Uterus (tissue), 4 donors: ENCODE results near the gene HUNK. TPM values are rescaled to one million over a fixed set of nuclear protein-coding genes. Genes with fewer than 3 reads are reported as not detected.

Experiments used
- DNase-seq, 2 donors: peaks; one replicate each; pipeline ENCODE4 v3.0.0-alpha.2; 2019 to 2020
- H3K27ac ChIP-seq, 2 donors: fragments of 200-600 bp; sonication (generic); 1 replicate in 1 of 2; 2 replicates in 1 of 2; pipeline ENCODE4 v1.5.1; 2016 to 2018
- H3K27me3 ChIP-seq, 2 donors: fragments of 200-600 bp; sonication (generic); one replicate each; pipeline ENCODE4 v1.5.1; 2018 to 2019; ENCODE audit warnings: control low read depth in 1 of 2
- H3K36me3 ChIP-seq, 2 donors: fragments of 200-600 bp; sonication (generic); one replicate each; pipeline ENCODE4 v1.5.1; 2019; ENCODE audit warnings: control low read depth in 1 of 2
- H3K4me1 ChIP-seq, 2 donors: fragments of 200-600 bp; sonication (generic); one replicate each; pipeline ENCODE4 v1.5.1; 2018 to 2019; ENCODE audit warnings: control low read depth in 1 of 2
- H3K4me3 ChIP-seq, 2 donors: fragments of 200-600 bp; sonication (generic); 1 replicate in 1 of 2; 2 replicates in 1 of 2; pipeline ENCODE4 v1.5.1; 2018 to 2019; ENCODE audit warnings: mild to moderate bottlenecking in 1 of 2
- H3K9me3 ChIP-seq, 2 donors: fragments of 200-600 bp; sonication (generic); one replicate each; pipeline ENCODE4 v1.5.1; 2019; ENCODE audit warnings: control low read depth in 1 of 2
- POLR2A ChIP-seq, 2 donors: fragments of 450-650 bp; IDR thresholded peaks; one replicate each; pipeline ENCODE4 v1.6.1; 2016; ENCODE audit warnings: antibody characterized with exemption in 2 of 2, mild to moderate bottlenecking in 1 of 2, moderate library complexity in 1 of 2
- intact Hi-C: fragments of 100-400 bp; cut with DNase I; formaldehyde crosslinking; loops from one replicate; pipeline ENCODE4 v1.15.1; 2023; ENCODE audit warnings: low total_unique reads
- total RNA-seq, 4 donors: library from RNA; depleted of rRNA in 3 of 4; stranded (reverse); fragments of >200 nt in 3 of 4; gene quantifications; one replicate each; pipeline versions ENCODE4 v1.1.0 to v1.2.4, GENCODE V29; 2014 to 2023
- TF ChIP-seq, protein P1 (sequence below), 4 experiments: fragments of 200-600 bp in 2 of 4; fragments of 450-650 bp in 2 of 4; sonication (generic) in 2 of 4; IDR thresholded peaks; one replicate each; pipeline ENCODE4 v1.5.1; 2016 to 2019; ENCODE audit warnings: antibody characterized with exemption in 4 of 4, mild to moderate bottlenecking in 2 of 4, moderate library complexity in 1 of 4
- donor health status: DM: yes; HTN: yes; CAD: no.

Gene HUNK
- total RNA-seq, 4 donors from 2014 or later: 1.5 to 8.8 (median 4.6) TPM

DNA sequence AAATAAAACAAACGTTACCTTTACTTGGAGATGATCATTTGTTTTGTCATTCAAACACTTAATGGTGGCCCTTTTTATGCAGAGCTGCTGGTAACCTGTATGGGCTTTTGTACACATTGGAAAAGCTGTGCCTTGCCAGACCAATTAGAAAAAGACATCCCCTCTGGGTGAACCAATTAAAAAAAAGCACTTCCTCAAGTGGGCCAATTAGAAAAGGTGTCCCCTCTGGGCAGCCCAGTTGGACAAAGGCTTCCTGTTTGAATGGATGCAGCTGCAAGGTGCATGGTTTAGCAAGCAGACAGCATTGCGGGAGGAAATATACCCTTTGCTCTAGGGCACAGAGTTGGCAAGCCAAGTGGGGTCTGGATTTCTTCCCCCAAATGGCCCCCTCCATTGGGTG is 21.6 kb downstream of the HUNK start:
- no peaks in the 10 kb centered on the region for H3K36me3 ChIP-seq
- no peak for TF ChIP-seq POLR2A (IDR thresholded peaks at IDR 0.05)
- TF ChIP-seq, protein P1, sequence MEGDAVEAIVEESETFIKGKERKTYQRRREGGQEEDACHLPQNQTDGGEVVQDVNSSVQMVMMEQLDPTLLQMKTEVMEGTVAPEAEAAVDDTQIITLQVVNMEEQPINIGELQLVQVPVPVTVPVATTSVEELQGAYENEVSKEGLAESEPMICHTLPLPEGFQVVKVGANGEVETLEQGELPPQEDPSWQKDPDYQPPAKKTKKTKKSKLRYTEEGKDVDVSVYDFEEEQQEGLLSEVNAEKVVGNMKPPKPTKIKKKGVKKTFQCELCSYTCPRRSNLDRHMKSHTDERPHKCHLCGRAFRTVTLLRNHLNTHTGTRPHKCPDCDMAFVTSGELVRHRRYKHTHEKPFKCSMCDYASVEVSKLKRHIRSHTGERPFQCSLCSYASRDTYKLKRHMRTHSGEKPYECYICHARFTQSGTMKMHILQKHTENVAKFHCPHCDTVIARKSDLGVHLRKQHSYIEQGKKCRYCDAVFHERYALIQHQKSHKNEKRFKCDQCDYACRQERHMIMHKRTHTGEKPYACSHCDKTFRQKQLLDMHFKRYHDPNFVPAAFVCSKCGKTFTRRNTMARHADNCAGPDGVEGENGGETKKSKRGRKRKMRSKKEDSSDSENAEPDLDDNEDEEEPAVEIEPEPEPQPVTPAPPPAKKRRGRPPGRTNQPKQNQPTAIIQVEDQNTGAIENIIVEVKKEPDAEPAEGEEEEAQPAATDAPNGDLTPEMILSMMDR (IDR thresholded peaks at IDR 0.05): no peak
- peak overlapping the region; percentile 72 to 83 for H3K27ac ChIP-seq
- H3K9me3 ChIP-seq: no peaks in the 10 kb centered on the region
- no peak overlapping the region for H3K4me3 ChIP-seq
- H3K27me3 ChIP-seq: no peaks in the 10 kb centered on the region
- intact Hi-C loops: no loop called here
- no peaks in the 10 kb centered on the region for H3K4me1 ChIP-seq
- no peak for DNase-seq

DNA sequence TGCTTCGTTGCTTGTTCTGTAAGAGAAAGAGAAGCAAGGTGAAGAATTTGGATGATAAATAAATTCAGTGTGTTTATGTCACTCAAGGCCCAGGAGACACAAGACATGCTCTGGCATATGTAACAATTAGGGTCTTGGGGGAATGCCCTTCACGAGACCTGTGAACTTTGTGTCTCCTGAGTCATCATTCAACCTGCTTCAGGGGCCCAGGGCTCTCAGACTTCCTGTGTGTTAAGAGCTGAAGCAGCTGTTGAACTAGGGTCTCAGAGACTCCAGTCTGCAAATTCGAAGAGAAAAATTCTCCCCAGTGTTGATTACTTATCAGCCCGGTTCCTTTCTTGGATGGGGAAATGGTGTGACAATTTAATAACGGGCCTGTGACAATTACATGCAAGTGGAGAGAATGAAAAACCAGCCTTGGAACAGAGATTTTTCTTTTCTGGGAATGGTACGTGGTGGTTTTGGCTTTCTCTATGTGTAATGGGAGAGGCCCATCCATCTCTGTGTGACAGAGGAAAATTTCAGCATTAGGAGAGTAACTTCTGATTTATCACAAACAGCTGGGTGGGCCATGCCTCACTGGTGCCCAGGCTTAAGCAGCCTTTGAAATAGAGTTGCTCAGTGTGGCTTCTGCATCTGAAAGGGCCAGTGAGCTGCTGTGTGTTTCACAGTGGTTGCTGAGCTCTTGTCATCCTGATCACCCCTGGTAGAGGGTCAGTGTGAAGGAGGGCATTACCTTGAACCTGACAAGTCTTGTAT is 22.4 kb downstream of the HUNK start:
- no peak for TF ChIP-seq POLR2A (IDR thresholded peaks at IDR 0.05)
- TF ChIP-seq, protein P1 (IDR thresholded peaks at IDR 0.05): no peak
- Histone ChIP-seq H3K36me3 (no peaks in the 10 kb centered on the region), H3K4me3 (no peak overlapping the region), H3K27me3 (no peaks in the 10 kb centered on the region), H3K27ac (peak overlapping the region; percentile 72 to 83), H3K4me1 (no peaks in the 10 kb centered on the region), H3K9me3 (no peaks in the 10 kb centered on the region)
- intact Hi-C loops: no loop called here
- no peak for DNase-seq

DNA sequence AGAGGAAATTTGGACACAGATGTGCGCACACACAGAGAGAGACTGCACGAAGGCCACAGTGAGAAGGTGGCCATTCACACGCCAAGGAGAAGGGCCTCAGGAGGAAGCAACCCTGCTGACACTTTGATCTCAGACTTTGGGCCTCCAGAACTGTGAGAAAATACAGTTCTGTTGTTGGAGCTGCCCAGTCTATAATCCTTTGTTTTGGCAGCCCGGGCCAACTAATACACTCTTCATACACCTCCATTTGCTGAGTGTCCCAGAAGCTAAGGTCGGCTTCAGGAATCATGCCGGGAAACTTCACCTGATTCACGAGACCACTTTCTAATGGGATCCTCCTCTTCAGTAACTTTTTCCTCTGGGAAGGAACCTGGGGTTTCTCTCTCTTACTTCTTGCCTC is 23.2 kb downstream of the HUNK start:
- H3K27me3 ChIP-seq: no peaks in the 10 kb centered on the region
- TF ChIP-seq, protein P1 (IDR thresholded peaks at IDR 0.05): no peak
- TF ChIP-seq POLR2A (IDR thresholded peaks at IDR 0.05): no peak
- no peaks in the 10 kb centered on the region for H3K4me1 ChIP-seq
- no peak overlapping the region for H3K4me3 ChIP-seq
- no peak for DNase-seq
- peak overlapping the region; percentile 72 to 83 for H3K27ac ChIP-seq
- H3K9me3 ChIP-seq: no peaks in the 10 kb centered on the region
- no peaks in the 10 kb centered on the region for H3K36me3 ChIP-seq
- intact Hi-C loops: no loop called here

DNA sequence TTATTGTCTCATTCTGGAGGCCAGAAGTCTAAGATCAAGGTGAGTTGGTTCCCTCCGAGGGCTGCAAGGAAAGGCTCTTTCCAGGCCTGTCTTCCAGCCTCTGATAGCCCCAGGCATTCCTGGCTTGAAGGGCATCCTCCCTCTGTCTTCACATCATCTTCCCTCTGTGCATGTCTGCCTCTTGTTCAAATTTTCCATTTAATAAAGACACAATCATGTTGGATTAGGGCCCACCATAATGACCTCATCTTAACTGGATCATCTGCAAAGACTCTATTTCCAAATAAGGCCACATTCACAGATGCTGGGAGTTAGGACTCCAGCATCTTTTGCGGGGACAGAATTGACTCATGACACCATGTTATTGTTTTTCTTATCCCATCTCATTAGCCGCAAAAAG is 24.5 kb downstream of the HUNK start:
- H3K27ac ChIP-seq: peak overlapping the region; percentile 72 to 83
- no peaks in the 10 kb centered on the region for H3K9me3 ChIP-seq
- TF ChIP-seq, protein P1 (IDR thresholded peaks at IDR 0.05): no peak
- TF ChIP-seq POLR2A (IDR thresholded peaks at IDR 0.05): no peak
- no peaks in the 10 kb centered on the region for H3K27me3 ChIP-seq
- H3K4me3 ChIP-seq: no peak overlapping the region
- no peaks in the 10 kb centered on the region for H3K4me1 ChIP-seq
- H3K36me3 ChIP-seq: no peaks in the 10 kb centered on the region
- peak in 1 of 2 donors; percentile 40 for DNase-seq
- intact Hi-C loops: no loop called here

DNA sequence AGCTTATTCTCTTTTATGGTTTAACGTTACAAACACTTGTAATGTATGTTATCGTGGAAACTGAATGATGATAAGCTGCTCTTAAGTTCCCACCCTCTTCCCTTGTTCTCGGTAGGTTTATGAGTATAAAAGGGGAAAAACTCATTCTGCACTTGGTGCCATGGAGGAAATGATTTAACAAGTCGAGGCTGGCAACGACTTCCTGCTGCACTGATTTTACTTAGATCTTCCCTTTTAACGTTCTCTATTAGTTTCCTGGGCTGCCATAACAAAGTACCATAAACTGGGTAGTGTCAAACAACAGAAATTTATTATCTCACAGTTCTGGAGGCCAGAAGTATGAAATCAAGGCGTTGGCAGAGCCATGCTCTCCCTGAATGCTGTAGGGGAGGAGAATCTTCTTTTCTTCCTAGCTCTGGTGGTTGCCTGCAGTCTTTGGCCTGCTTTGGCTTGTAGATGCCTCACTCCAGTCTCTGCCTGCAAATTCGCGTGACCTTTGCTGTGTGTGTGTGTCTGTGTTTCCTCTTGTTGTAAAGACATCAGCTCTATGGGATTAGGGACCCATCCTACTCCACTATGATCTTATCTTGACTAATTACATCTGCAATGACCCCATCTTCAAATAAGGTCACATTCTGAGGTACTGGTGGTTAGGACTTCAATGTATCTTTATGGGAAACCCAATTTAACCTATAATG is 26.3 kb downstream of the HUNK start:
- H3K4me3 ChIP-seq: no peak overlapping the region
- H3K9me3 ChIP-seq: no peaks in the 10 kb centered on the region
- H3K27ac ChIP-seq: peak overlapping the region; percentile 72 to 83
- no peak for DNase-seq
- H3K36me3 ChIP-seq: no peaks in the 10 kb centered on the region
- H3K27me3 ChIP-seq: no peaks in the 10 kb centered on the region
- TF ChIP-seq POLR2A (IDR thresholded peaks at IDR 0.05): no peak
- TF ChIP-seq, protein P1 (IDR thresholded peaks at IDR 0.05): no peak
- intact Hi-C loops: no loop called here
- no peaks in the 10 kb centered on the region for H3K4me1 ChIP-seq
